ENCODE measurements around the gene GALNT14.
A peak's percentile ranks its signal among the peaks of the same experiment; 100 is the strongest.

Gene GALNT14

DNA sequence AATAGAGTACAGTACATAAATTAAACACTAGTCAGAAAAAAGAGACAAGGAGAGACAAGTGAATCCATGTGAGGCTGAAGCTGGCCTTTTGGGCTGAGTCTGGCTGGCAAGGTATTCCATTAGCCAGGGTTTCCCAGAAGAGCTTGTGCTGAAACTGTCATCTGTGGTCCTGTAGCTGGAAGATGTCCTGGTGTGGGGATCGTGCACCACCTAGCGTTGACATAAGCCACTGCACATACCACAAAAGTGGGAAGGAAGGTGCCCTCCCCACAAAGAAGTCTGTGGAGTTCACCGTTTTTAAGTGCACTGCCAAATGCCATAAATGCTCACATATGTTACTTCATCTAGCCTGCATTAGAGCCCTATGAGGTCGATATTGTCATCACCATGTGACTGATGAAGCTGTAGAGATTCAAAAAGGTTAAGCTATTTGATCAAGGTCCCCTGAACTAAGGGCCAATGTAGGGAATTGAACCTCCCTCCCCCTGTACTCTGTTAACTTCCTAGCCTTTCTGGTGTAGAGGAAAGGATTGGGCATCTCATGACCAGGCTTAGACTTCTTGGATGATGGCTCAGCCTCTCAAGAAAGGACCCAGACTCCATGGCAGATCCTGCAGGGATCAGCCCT, 31.9 kb upstream of the GALNT14 start:
- no peak overlapping the region for H3K4me3 ChIP-seq (ENCODE audit: low read depth, low read length)
- no peak overlapping the region for H3K27ac ChIP-seq (ENCODE audit: extremely low read depth, low read depth, low read length)
- TF ChIP-seq, protein P1, sequence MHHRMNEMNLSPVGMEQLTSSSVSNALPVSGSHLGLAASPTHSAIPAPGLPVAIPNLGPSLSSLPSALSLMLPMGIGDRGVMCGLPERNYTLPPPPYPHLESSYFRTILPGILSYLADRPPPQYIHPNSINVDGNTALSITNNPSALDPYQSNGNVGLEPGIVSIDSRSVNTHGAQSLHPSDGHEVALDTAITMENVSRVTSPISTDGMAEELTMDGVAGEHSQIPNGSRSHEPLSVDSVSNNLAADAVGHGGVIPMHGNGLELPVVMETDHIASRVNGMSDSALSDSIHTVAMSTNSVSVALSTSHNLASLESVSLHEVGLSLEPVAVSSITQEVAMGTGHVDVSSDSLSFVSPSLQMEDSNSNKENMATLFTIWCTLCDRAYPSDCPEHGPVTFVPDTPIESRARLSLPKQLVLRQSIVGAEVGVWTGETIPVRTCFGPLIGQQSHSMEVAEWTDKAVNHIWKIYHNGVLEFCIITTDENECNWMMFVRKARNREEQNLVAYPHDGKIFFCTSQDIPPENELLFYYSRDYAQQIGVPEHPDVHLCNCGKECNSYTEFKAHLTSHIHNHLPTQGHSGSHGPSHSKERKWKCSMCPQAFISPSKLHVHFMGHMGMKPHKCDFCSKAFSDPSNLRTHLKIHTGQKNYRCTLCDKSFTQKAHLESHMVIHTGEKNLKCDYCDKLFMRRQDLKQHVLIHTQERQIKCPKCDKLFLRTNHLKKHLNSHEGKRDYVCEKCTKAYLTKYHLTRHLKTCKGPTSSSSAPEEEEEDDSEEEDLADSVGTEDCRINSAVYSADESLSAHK (tag by site-specific recombination; IDR thresholded peaks at IDR 0.05) = peak; percentile 63
- TF ChIP-seq ZEB2 (tag by site-specific recombination; IDR thresholded peaks at IDR 0.05) (no peak), ZSCAN30 (tag by site-specific recombination; IDR thresholded peaks at IDR 0.05) (0 out of 2 replicates have a peak, but pooled peaks have one; percentile 25), ZBTB21 (tag by site-specific recombination; IDR thresholded peaks at IDR 0.05) (no peak), ZNF654 (tag by site-specific recombination; IDR thresholded peaks at IDR 0.05; ENCODE audit: low read depth) (peak; percentile 85)
- TF ChIP-seq, protein P2, sequence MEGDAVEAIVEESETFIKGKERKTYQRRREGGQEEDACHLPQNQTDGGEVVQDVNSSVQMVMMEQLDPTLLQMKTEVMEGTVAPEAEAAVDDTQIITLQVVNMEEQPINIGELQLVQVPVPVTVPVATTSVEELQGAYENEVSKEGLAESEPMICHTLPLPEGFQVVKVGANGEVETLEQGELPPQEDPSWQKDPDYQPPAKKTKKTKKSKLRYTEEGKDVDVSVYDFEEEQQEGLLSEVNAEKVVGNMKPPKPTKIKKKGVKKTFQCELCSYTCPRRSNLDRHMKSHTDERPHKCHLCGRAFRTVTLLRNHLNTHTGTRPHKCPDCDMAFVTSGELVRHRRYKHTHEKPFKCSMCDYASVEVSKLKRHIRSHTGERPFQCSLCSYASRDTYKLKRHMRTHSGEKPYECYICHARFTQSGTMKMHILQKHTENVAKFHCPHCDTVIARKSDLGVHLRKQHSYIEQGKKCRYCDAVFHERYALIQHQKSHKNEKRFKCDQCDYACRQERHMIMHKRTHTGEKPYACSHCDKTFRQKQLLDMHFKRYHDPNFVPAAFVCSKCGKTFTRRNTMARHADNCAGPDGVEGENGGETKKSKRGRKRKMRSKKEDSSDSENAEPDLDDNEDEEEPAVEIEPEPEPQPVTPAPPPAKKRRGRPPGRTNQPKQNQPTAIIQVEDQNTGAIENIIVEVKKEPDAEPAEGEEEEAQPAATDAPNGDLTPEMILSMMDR (tag by site-specific recombination; IDR thresholded peaks at IDR 0.05) = peak; percentile 69
- ChIA-PET POLR2A (no interaction called here), CTCF (interaction anchor here (0.5 to 6.8 kb wide), 44 partner anchors 8 to 1029 kb away, joined by 3 to 127 read pairs (median 4); partner anchors contain the start of genes EHD3 and GALNT14)
- no peaks in the 10 kb centered on the region for H3K4me1 ChIP-seq (ENCODE audit: control insufficient read depth, insufficient read depth, low read length)
- H3K9me3 ChIP-seq (ENCODE audit: control insufficient read depth, insufficient read depth, low read depth, low read length) = no peaks in the 10 kb centered on the region
- no peaks in the 10 kb centered on the region for H3K36me3 ChIP-seq (ENCODE audit: control insufficient read depth in 2 of 2, insufficient read depth in 1 of 2, low read length in 2 of 2)

DNA sequence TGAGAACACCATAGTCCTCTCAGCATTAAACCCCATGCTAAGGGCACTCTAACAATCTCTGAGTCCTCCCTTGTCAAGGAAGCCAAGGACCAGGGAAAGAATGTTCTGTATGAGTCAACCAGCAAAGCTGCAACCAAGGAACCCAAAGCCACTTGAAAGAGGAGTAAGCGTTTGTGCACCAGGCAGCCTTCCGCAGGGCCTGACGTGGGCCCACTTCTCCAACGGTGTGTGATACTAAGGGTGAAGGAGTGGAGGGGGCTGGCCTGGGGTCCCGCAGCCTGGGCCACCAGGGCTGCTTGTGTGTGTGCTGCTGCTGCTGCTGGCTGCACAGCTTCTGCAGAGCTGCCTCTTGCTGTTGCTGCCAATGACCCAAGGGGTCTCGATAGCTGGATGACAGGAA, 30.1 kb upstream of the GALNT14 start:
- Histone ChIP-seq H3K4me3 (ENCODE audit: low read depth, low read length) (no peak overlapping the region), H3K9me3 (ENCODE audit: control insufficient read depth, insufficient read depth, low read depth, low read length) (no peaks in the 10 kb centered on the region), H3K36me3 (ENCODE audit: control insufficient read depth in 2 of 2, insufficient read depth in 1 of 2, low read length in 2 of 2) (no peaks in the 10 kb centered on the region), H3K4me1 (ENCODE audit: control insufficient read depth, insufficient read depth, low read length) (no peaks in the 10 kb centered on the region), H3K27ac (ENCODE audit: extremely low read depth, low read depth, low read length) (no peak overlapping the region)
- POLR2A ChIA-PET = no interaction called here
- CTCF ChIA-PET = interaction anchor here (0.6 to 6.8 kb wide), 5 partner anchors 166 to 1765 kb away, joined by 3 to 127 read pairs (median 4); no protein-coding TSS in a partner anchor
- no peak for TF ChIP-seq SALL2 (tag by site-specific recombination; IDR thresholded peaks at IDR 0.05; ENCODE audit: borderline replicate concordance)
- TF ChIP-seq, protein P3, sequence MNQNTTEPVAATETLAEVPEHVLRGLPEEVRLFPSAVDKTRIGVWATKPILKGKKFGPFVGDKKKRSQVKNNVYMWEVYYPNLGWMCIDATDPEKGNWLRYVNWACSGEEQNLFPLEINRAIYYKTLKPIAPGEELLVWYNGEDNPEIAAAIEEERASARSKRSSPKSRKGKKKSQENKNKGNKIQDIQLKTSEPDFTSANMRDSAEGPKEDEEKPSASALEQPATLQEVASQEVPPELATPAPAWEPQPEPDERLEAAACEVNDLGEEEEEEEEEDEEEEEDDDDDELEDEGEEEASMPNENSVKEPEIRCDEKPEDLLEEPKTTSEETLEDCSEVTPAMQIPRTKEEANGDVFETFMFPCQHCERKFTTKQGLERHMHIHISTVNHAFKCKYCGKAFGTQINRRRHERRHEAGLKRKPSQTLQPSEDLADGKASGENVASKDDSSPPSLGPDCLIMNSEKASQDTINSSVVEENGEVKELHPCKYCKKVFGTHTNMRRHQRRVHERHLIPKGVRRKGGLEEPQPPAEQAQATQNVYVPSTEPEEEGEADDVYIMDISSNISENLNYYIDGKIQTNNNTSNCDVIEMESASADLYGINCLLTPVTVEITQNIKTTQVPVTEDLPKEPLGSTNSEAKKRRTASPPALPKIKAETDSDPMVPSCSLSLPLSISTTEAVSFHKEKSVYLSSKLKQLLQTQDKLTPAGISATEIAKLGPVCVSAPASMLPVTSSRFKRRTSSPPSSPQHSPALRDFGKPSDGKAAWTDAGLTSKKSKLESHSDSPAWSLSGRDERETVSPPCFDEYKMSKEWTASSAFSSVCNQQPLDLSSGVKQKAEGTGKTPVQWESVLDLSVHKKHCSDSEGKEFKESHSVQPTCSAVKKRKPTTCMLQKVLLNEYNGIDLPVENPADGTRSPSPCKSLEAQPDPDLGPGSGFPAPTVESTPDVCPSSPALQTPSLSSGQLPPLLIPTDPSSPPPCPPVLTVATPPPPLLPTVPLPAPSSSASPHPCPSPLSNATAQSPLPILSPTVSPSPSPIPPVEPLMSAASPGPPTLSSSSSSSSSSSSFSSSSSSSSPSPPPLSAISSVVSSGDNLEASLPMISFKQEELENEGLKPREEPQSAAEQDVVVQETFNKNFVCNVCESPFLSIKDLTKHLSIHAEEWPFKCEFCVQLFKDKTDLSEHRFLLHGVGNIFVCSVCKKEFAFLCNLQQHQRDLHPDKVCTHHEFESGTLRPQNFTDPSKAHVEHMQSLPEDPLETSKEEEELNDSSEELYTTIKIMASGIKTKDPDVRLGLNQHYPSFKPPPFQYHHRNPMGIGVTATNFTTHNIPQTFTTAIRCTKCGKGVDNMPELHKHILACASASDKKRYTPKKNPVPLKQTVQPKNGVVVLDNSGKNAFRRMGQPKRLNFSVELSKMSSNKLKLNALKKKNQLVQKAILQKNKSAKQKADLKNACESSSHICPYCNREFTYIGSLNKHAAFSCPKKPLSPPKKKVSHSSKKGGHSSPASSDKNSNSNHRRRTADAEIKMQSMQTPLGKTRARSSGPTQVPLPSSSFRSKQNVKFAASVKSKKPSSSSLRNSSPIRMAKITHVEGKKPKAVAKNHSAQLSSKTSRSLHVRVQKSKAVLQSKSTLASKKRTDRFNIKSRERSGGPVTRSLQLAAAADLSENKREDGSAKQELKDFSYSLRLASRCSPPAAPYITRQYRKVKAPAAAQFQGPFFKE (tag by site-specific recombination; IDR thresholded peaks at IDR 0.05; ENCODE audit: borderline replicate concordance) = no peak

DNA sequence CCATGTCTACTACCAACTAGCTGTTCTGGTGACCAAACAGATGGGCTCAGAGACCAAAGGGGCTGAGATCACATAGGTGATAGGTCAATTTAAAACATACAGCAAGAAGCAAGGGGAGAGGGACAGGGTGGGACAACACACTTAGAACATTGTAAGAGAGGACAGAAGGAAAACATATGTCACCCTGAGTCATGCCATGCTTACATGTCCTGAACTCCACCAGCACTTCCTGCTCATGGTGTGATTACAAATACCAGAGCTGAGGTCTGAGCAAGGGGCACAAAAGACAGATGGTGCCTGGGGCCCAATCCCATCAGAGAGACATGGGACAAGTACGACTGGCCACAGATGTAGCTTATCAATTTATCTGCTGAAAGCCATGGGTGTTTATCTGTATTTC, 28.7 kb upstream of the GALNT14 start:
- CTCF ChIA-PET = interaction anchor here (0.6 to 6.8 kb wide), 7 partner anchors 20 to 454 kb away, joined by 3 to 127 read pairs (median 4); no protein-coding TSS in a partner anchor
- H3K9me3 ChIP-seq (ENCODE audit: control insufficient read depth, insufficient read depth, low read depth, low read length) = no peaks in the 10 kb centered on the region
- TF ChIP-seq ZNF391 (tag by site-specific recombination; IDR thresholded peaks at IDR 0.05; ENCODE audit: borderline replicate concordance, low read depth) (no peak), ZNF138 (tag by site-specific recombination; IDR thresholded peaks at IDR 0.05; ENCODE audit: borderline replicate concordance) (no peak)
- H3K36me3 ChIP-seq (ENCODE audit: control insufficient read depth in 2 of 2, insufficient read depth in 1 of 2, low read length in 2 of 2) = no peaks in the 10 kb centered on the region
- no peak overlapping the region for H3K27ac ChIP-seq (ENCODE audit: extremely low read depth, low read depth, low read length)
- POLR2A ChIA-PET = no interaction called here
- no peak overlapping the region for H3K4me3 ChIP-seq (ENCODE audit: low read depth, low read length)
- no peaks in the 10 kb centered on the region for H3K4me1 ChIP-seq (ENCODE audit: control insufficient read depth, insufficient read depth, low read length)
